Left renal cortex interstitium (tissue), 4 donors: ENCODE measurements around the gene TBATA. TPM values are rescaled to one million over a fixed set of nuclear protein-coding genes. Genes with fewer than 3 reads are reported as not detected.

Experiments
- DNase-seq, 4 donors: peaks; one replicate each; pipeline ENCODE4 v3.0.0-alpha.2; 2013; ENCODE audit warnings: low read depth in 4 of 4, low spot score in 2 of 4, missing footprints in 1 of 4
- polyA plus RNA-seq, 4 donors: library from polyadenylated mRNA; unstranded; fragments of 120-200 nt; gene quantifications; one replicate each; pipeline ENCODE4 v1.2.1, GENCODE V29; 2013; ENCODE audit not compliant: insufficient read length in 4 of 4

The TBATA gene, protein sequence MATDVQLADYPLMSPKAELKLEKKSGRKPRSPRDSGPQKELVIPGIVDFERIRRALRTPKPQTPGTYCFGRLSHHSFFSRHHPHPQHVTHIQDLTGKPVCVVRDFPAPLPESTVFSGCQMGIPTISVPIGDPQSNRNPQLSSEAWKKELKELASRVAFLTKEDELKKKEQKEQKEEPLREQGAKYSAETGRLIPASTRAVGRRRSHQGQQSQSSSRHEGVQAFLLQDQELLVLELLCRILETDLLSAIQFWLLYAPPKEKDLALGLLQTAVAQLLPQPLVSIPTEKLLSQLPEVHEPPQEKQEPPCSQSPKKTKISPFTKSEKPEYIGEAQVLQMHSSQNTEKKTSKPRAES
- under 1 TPM in 1 of 4 donors, not detected in 3; 0.30 TPM for polyA plus RNA-seq

GRCh38 chr10:70785190-70785589, at the start of gene TBATA:
Gene TBATA (minus strand): TSS chr10:70785377. CDS start chr10:70783379, 1,998 bp downstream.
- DNase-seq: no peak

GRCh38 chr10:70834441-70835151, 49.4 kb upstream of the TBATA start:
- no peak for DNase-seq

- DNase-seq: no peak
Measured at GRCh38 chr10:70834021-70834420, 48.8 kb upstream of the TBATA start.

GRCh38 chr10:70833601-70834000, 48.4 kb upstream of the TBATA start:
- no peak for DNase-seq

GRCh38 chr10:70832852-70833528, 47.8 kb upstream of the TBATA start:
- no peak for DNase-seq

GRCh38 chr10:70832221-70832620, 47.0 kb upstream of the TBATA start:
- no peak for DNase-seq

GRCh38 chr10:70830164-70830563, 45.0 kb upstream of the TBATA start:
- no peak for DNase-seq

DNA sequence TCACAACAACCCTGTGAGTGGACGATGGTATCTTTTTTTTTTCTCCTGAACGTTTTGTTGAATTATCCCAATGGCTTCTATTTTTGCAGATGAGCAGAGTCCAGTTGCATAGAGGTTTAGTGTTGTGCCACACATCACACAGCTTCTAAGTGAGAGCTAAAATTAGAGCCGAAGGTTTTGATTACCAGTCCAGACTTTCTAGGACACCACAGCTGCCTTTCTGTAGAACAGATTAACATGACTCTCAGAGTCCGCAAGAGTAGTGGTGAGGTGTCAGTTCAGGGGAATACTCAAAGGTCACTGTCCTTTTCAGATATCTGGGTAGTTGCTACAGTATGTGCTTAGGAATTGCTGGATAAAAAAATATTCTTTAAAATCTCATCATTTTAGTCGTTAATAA, 44.4 kb upstream of the TBATA start:
- no peak for DNase-seq

- DNase-seq: no peak
Measured at GRCh38 chr10:70828923-70829322, 43.7 kb upstream of the TBATA start.

DNA sequence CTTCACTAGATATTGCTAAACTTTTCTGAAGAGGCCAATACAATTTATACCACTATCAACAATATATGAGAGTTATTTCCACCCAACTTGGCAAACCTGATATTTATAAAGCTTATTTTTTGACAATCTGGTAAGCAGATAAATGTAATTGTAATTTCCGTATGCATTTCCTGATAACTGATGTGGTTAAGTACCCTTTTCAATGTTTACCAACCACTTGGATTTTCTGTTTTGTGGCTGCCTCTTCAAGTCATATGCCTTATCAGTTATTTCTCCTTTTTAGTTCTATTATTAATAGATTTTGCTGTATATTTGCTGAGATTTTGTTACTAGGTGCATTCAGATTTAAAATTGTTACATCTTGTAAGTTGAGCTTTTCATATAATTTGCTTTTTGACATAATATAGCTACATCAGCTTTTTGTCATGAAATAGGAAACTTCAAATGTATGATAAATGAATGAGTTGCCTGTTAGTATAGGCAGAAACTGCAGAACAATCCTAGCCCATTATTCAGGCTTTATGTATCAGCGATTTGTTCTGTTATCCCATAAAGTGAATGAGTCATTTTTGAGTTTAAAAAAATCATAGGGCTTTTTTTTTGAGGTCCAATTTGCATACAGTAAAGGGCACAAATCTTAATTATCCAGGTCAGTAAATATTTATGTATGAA, 42.0 kb upstream of the TBATA start:
- DNase-seq: no peak

DNA sequence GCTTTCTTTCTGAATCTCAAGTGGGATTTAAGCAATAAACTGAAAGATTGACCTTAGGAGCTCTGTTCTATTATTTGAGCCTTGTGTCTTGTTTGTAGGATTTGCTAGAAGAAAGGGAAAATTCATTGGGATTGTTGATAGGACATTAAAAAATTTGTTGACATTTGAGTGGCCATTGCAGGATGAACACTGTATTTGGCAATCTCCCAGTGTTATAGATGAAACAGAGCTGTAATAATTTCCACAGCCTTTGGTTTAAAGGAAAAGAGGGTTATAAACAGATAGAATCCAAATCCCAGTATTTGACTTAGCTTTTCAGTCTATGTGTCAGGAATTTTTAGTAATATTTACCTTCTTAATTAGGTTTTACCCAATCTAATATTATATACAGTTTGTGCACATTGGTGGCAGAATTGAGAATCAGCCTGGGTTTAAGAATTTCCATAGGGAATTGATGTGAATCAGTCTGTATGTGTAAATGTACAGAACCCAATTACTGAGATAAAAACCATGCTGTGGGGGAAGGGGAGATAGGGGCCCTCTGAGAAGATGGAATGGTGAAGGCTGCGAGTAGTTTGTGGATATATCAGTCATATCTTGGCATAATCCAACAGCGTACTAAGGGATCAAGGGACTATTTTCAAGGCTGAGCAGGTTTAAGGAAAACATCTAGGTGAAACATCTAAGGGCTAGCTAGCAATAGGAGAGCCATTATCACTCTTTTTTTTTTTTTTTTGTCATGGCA, 37.1 kb upstream of the TBATA start:
- no peak for DNase-seq

- DNase-seq: no peak
Measured at GRCh38 chr10:70820976-70821750, 36.0 kb upstream of the TBATA start.

DNA sequence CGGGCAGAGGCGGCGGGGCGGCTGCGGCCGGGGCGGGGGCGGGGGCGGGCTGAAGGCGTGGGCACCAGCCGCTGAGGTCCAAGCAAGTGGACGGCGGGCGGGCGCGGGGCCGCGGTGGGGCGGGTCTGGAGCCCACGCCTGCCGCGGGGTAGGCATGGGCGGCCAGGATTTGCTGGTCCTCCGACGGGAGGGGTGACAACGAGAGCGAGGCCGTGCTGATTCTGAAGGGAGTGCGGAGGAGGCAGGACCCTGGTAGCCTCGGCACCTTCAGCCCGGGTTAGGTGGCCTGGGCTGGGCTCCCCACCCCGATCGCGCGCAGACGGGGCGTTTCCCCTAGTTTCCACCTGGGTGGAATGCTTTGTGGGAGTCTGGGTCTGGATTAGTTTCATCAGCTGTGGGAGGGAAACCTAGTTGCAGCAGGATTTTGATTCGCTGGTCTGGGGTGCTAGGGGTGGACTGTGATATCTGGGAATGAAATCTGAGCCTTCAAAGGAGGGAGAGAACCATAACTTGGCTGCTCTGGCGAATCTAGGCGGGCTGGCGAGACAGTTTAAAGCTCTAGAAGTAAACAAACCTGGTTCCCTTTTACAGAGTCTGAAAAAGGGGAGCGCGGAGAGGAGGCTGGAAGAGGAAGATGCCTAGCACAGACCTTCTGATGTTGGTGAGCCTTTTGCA, 31.2 kb upstream of the TBATA start:
- DNase-seq: peak; percentile 48 to 85 (median 82)

- peak; percentile 34 to 77 (median 62) for DNase-seq
Measured at GRCh38 chr10:70815504-70816219, 30.5 kb upstream of the TBATA start, which contains the start of gene SGPL1. Gene SGPL1 (plus strand): TSS chr10:70815948. CDS start chr10:70816854, 906 bp downstream.

GRCh38 chr10:70814126-70814525, 28.9 kb upstream of the TBATA start:
- no peak for DNase-seq

- DNase-seq: no peak
Measured at GRCh38 chr10:70812814-70813213, 27.6 kb upstream of the TBATA start.

GRCh38 chr10:70811881-70812280, 26.7 kb upstream of the TBATA start:
- DNase-seq: no peak

DNA sequence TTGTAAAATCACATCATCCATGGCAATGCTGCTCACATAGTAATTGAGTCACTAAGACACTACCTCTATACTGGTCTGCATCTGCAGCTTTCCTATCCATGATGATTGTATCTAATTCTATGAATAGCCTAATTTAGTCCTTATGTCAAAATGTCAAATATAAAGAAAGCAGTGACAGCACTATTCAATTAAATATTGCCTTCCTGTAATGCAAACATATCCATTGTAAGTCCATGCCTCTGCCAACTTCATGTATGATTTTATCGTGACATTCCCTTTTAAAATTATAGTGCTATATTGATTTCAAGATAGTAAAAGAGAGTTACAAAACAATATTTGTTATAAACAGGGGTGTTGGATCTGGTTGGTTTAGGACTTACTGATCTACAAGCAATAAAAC, 25.8 kb upstream of the TBATA start:
- DNase-seq: no peak
